C4-2B (cell line): ENCODE results near the gene WNT7B.

Experiments
- H3K27ac ChIP-seq: fragments of 450-650 bp; 2 replicates; pipeline ENCODE4 v1.5.1; 2017
- CTCF ChIP-seq: fragments of 450-650 bp; conservative IDR thresholded peaks from 2 replicates; pipeline ENCODE4 v1.5.1; 2017; ENCODE audit warnings: mild to moderate bottlenecking
- ZFX ChIP-seq: fragments of 450-650 bp; IDR thresholded peaks from 2 replicates; pipeline ENCODE4 v1.6.1; 2017

WNT7B gene

GRCh38 chr22:45977003-45977411 is at the start of gene WNT7B:
TSS of gene WNT7B (minus strand) at chr22:45977162. CDS start at chr22:45976754, 408 bp downstream.
- TF ChIP-seq ZFX (no peak), CTCF (no peak)
- H3K27ac ChIP-seq = peak within 1 kb of the TSS; percentile 86

GRCh38 chr22:46025973-46026898 is 49.3 kb upstream of the WNT7B start:
- TF ChIP-seq CTCF (no peak), ZFX (no peak)
- H3K27ac ChIP-seq = no peak overlapping the region

GRCh38 chr22:46025225-46025972 is 48.4 kb upstream of the WNT7B start:
- no peak for TF ChIP-seq CTCF
- TF ChIP-seq ZFX = no peak
- no peak overlapping the region for H3K27ac ChIP-seq

GRCh38 chr22:46024136-46024840 is 47.3 kb upstream of the WNT7B start:
- no peak overlapping the region for H3K27ac ChIP-seq
- TF ChIP-seq ZFX = no peak
- TF ChIP-seq CTCF = no peak

GRCh38 chr22:46023558-46023981 is 46.6 kb upstream of the WNT7B start:
- no peak overlapping the region for H3K27ac ChIP-seq
- TF ChIP-seq ZFX (no peak), CTCF (no peak)

- no peak overlapping the region for H3K27ac ChIP-seq
- no peak for TF ChIP-seq CTCF
- no peak for TF ChIP-seq ZFX
Observed at GRCh38 chr22:46022881-46023512, 46.0 kb upstream of the WNT7B start.
